Lung microvascular endothelial cell (primary cell): ENCODE results near the gene RABL2A. TPM values are rescaled to one million over a fixed set of nuclear protein-coding genes. Genes with fewer than 3 reads are reported as not detected.
"Not testable (repeated sequence)": the region's sequence is repeated elsewhere in the genome, so short reads cannot be mapped to it uniquely, and the experiment has no call there.

Source experiments
- DNase-seq, 2 donors: peaks; one replicate each; pipeline versions ENCODE4 v3.0.0 to v3.0.0-alpha.2; 2010; ENCODE audit warnings: low read depth in 2 of 2
- total RNA-seq: library from RNA; depleted of rRNA; stranded (reverse); fragments of >200 nt; gene quantifications from 2 replicates; pipeline ENCODE4 v1.2.1, GENCODE V29; 2014

The RABL2A gene
- total RNA-seq: 2.4 and 4.8 TPM in 2 replicates

GRCh38 chr2:113626616-113627330 lies at the start of gene RABL2A:
Gene RABL2A, plus strand, starts transcription at chr2:113627266. Its CDS starts 1,341 bp downstream, at chr2:113628607.
- peak; percentile 82 to 83 for DNase-seq

- DNase-seq: not testable (repeated sequence)
Measured at GRCh38 chr2:113578508-113578907, 48.6 kb upstream of the RABL2A start.

GRCh38 chr2:113582473-113582872 lies 44.6 kb upstream of the RABL2A start:
- DNase-seq: not testable (repeated sequence)

GRCh38 chr2:113583521-113584225 lies 43.4 kb upstream of the RABL2A start:
- DNase-seq: peak; percentile 64 to 79

- peak in 1 of 2 donors; percentile 1 for DNase-seq
Measured at GRCh38 chr2:113584311-113585092, 42.6 kb upstream of the RABL2A start.

GRCh38 chr2:113587201-113587600 lies 39.9 kb upstream of the RABL2A start:
- peak; percentile 59 to 62 for DNase-seq

- DNase-seq: not testable (repeated sequence)
Measured at GRCh38 chr2:113589591-113589990, 37.5 kb upstream of the RABL2A start.

- DNase-seq: peak; percentile 44 to 47
Measured at GRCh38 chr2:113591926-113592325, 35.1 kb upstream of the RABL2A start.

GRCh38 chr2:113593280-113593679 lies 33.8 kb upstream of the RABL2A start:
- DNase-seq: not testable (repeated sequence)

GRCh38 chr2:113595725-113596124 lies 31.3 kb upstream of the RABL2A start:
- not testable (repeated sequence) for DNase-seq

GRCh38 chr2:113597164-113597563 lies 29.9 kb upstream of the RABL2A start:
- DNase-seq: not testable (repeated sequence)

GRCh38 chr2:113597572-113597971 lies 29.5 kb upstream of the RABL2A start:
- DNase-seq: peak in 1 of 2 donors; percentile 11

GRCh38 chr2:113598180-113598579 lies 28.9 kb upstream of the RABL2A start:
- not testable (repeated sequence) for DNase-seq

- not testable (repeated sequence) for DNase-seq
Measured at GRCh38 chr2:113598738-113599137, 28.3 kb upstream of the RABL2A start.

GRCh38 chr2:113599208-113599607 lies 27.9 kb upstream of the RABL2A start:
- not testable (repeated sequence) for DNase-seq

GRCh38 chr2:113602040-113602769 lies 24.9 kb upstream of the RABL2A start:
- DNase-seq: peak; percentile 56 to 60

GRCh38 chr2:113602869-113603466 lies 24.1 kb upstream of the RABL2A start:
- no peak for DNase-seq

GRCh38 chr2:113603467-113604084 lies 23.5 kb upstream of the RABL2A start:
- peak; percentile 84 to 97 for DNase-seq

GRCh38 chr2:113604085-113604477 lies 23.0 kb upstream of the RABL2A start:
- peak; percentile 93 to 96 for DNase-seq

GRCh38 chr2:113604661-113605060 lies 22.4 kb upstream of the RABL2A start:
- DNase-seq: not testable (repeated sequence)
